Retinal pigment epithelial cell (primary cell): ENCODE data around the gene AGGF1.
"Not testable (repeated sequence)": the region's sequence is repeated elsewhere in the genome, so short reads cannot be mapped to it uniquely, and the experiment has no call there.

Experiments
- DNase-seq: peaks from one replicate; pipeline ENCODE4 v3.0.0-alpha.2; 2010; ENCODE audit warnings: low read depth
- H3K4me3 ChIP-seq: 2 replicates; pipeline ENCODE4 v1.5.1; 2011; ENCODE audit warnings: mild to moderate bottlenecking, low read length, control low read depth, moderate library complexity
- CTCF ChIP-seq: conservative IDR thresholded peaks from 2 replicates; pipeline ENCODE4 v1.5.1; 2011; ENCODE audit warnings: low read depth, low read length, control low read depth, inconsistent platforms

Gene AGGF1

GRCh38 chr5:76990899-76991459 is 39.2 kb upstream of the AGGF1 start:
- no peak for TF ChIP-seq CTCF
- no peak for DNase-seq
- no peak overlapping the region for H3K4me3 ChIP-seq

GRCh38 chr5:76993436-76993835 is 36.8 kb upstream of the AGGF1 start:
- H3K4me3 ChIP-seq, DNase-seq: not testable (repeated sequence)

- DNase-seq = no peak
- no peak for TF ChIP-seq CTCF
- no peak overlapping the region for H3K4me3 ChIP-seq
Measured at GRCh38 chr5:76994337-76994736, 35.9 kb upstream of the AGGF1 start.

- not testable (repeated sequence) for H3K4me3 ChIP-seq, DNase-seq
Measured at GRCh38 chr5:76998251-76998650, 32.0 kb upstream of the AGGF1 start.

- no peak for DNase-seq
- TF ChIP-seq CTCF = no peak
- no peak overlapping the region for H3K4me3 ChIP-seq
Measured at GRCh38 chr5:76999451-76999850, 30.8 kb upstream of the AGGF1 start.

GRCh38 chr5:77003246-77003645 is 27.0 kb upstream of the AGGF1 start:
- TF ChIP-seq CTCF = no peak
- DNase-seq = no peak
- no peak overlapping the region for H3K4me3 ChIP-seq

GRCh38 chr5:77006124-77006523 is 24.1 kb upstream of the AGGF1 start:
- TF ChIP-seq CTCF = no peak
- DNase-seq = no peak

GRCh38 chr5:77008413-77008812 is 21.8 kb upstream of the AGGF1 start:
- no peak for DNase-seq
- no peak overlapping the region for H3K4me3 ChIP-seq
- TF ChIP-seq CTCF = no peak

More at GRCh38 chr5:77006124-77006523, 24.1 kb upstream of the AGGF1 start:
- H3K4me3 ChIP-seq = no peak overlapping the region
